ENCODE measurements around the gene PYGM. TPM values are rescaled to one million over a fixed set of nuclear protein-coding genes. Genes with fewer than 3 reads are reported as not detected.

PYGM gene
- total RNA-seq, 2 experiments from 2014 or later: 2.2 TPM

DNA sequence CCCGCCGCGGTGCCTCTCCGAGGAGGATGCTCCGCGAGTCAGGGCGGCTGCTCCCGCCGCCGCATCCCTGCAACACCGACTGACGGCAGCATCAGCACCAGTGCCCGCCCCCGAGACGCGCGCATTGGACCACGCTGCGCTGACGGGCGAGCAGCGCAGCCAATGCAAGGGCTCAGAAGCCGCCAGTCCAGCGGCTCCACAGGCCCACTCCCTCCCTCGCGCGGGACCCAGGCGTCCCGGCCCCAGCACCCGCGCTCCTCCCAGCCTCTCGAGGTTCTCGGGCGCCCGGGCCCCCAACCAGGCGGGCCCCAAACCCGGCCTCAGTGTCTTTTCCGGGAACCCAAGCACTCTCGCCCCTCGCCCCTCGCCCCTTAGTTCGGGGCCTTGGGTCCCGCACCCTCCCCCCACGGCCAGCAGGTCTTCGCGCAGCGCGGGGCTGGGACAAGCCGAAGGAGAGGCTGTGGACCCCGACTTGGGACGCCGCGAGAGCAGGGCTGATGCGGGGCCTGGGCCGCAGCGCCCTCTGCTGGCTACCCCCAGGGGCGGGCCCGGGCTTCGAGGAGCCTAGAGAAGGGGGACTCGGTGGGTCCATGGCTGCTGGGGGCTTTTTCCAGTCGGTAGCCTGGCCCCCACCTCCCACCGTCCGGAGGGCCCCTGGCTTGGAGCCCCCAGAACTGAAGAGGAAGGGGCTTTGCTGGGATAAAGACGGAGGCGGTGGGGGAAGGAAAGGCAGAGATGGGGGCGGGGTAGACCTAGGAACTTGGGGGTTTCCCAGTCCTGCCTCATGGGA is 36.5 kb downstream of the PYGM start, which contains the start of gene NRXN2:
NRXN2 (minus strand) TSS at position 81 of the 790 bp plus-strand sequence. CDS start 9,498 bp downstream, outside the sequence.
- Histone ChIP-seq H2AFZ (ENCODE audit: low read length) (peak within 1 kb of the TSS; percentile 77), H3K79me2 (ENCODE audit: insufficient read depth, low read depth, low read length) (no peaks in the 10 kb centered on the region), H3K27ac (ENCODE audit: low read depth, low read length, poor library complexity, severe bottlenecking) (peak within 1 kb of the TSS; percentile 43), H3K9me2 (ENCODE audit: insufficient read depth, low read length) (no peaks in the 10 kb centered on the region), H3K4me2 (ENCODE audit: low read length) (peak within 1 kb of the TSS; percentile 92), H3K9me3 (ENCODE audit: low read length) (no peaks in the 10 kb centered on the region), H3K4me1 (ENCODE audit: insufficient read depth, low read length, poor library complexity, severe bottlenecking) (peaks cover 18% of the 10 kb centered on the region), H3K36me3 (ENCODE audit: insufficient read depth, low read length) (peaks cover 7% of the 10 kb centered on the region; the same call in 1 of the 2 replicates), H3K4me3 (ENCODE audit: low read depth, low read length, poor library complexity, severe bottlenecking) (peak within 1 kb of the TSS; percentile 74), H4K20me1 (ENCODE audit: insufficient read depth, low read length) (no peaks in the 10 kb centered on the region)
- intact Hi-C loops (cut with micrococcal nuclease; ENCODE audit: unreplicated experiment): loop anchor here (1.0 kb wide), 2 partner anchors 35 to 72 kb away; no protein-coding TSS in a partner anchor
- DNase-seq (ENCODE audit: low spot score): peak; percentile 92
- ChIA-PET POLR2A (interaction anchor here (0.6 kb wide), 1 partner anchor 18 kb away, joined by 6 read pairs; no protein-coding TSS in a partner anchor), CTCF (ENCODE audit: unreplicated experiment) (no interaction called here)
- TF ChIP-seq EZH2phosphoT487 (IDR thresholded peaks at IDR 0.05; ENCODE audit: borderline replicate concordance, low read depth, low read length): no peak
- TF ChIP-seq, protein P1, sequence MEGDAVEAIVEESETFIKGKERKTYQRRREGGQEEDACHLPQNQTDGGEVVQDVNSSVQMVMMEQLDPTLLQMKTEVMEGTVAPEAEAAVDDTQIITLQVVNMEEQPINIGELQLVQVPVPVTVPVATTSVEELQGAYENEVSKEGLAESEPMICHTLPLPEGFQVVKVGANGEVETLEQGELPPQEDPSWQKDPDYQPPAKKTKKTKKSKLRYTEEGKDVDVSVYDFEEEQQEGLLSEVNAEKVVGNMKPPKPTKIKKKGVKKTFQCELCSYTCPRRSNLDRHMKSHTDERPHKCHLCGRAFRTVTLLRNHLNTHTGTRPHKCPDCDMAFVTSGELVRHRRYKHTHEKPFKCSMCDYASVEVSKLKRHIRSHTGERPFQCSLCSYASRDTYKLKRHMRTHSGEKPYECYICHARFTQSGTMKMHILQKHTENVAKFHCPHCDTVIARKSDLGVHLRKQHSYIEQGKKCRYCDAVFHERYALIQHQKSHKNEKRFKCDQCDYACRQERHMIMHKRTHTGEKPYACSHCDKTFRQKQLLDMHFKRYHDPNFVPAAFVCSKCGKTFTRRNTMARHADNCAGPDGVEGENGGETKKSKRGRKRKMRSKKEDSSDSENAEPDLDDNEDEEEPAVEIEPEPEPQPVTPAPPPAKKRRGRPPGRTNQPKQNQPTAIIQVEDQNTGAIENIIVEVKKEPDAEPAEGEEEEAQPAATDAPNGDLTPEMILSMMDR (conservative IDR thresholded peaks at IDR 0.05; ENCODE audit: low read length): peak; percentile 98
- BruUV-seq (replicated peaks): no TSS peak

DNA sequence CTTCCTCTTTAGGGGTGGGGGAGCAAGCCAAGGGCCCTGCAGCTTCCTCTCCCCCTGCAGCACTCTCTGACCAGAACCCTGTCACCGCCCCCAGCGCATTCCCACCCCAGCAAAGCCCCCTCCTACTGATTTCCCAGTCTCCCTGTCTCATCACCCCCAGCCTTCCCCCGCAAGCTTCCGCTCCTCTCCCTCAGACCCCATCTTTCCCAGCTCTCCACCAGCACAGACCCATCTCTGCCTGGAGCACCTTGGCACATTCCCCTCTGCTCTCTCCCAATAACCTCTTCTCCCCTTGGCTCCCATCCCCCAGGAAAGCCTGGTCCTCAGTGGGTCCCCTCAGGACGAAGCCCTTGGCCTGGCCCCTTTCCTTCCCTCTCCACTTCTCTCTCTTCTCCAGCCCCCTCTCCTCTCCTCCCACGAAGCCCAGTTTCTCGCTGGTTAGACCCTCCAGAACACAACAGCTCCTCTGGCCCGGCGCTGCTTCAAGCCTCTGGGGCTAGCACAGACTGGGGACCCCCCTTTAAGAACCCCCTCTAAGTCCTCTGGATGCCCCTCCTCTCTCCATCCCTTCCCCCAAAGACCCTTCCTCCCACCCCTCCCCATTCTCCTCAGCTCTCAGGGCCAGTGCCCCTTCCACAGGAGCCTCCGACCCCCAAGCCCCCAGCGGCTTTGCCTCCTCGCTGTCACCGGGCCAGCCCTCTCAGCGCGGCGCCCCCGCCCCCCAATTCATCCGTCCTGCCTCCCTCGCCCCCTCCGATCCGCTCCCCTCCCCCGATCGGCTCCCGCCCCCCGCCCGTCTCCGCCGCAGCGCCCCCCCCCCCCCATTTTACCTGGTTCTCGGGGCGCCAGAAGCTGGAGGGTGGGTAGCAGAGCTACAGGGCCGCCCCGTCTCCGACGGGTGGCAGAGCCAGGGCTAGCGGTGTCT is 37.4 kb downstream of the PYGM start:
- CTCF ChIA-PET (ENCODE audit: unreplicated experiment): interaction anchor here (0.6 kb wide), 1 partner anchor 418 kb away, joined by 5 read pairs; no protein-coding TSS in a partner anchor
- no peaks in the 10 kb centered on the region for H3K9me3 ChIP-seq (ENCODE audit: low read length)
- no peaks in the 10 kb centered on the region for H3K9me2 ChIP-seq (ENCODE audit: insufficient read depth, low read length)
- no peak for DNase-seq (ENCODE audit: low spot score)
- no TSS peak for BruUV-seq (replicated peaks)
- no peaks in the 10 kb centered on the region for H4K20me1 ChIP-seq (ENCODE audit: insufficient read depth, low read length)
- intact Hi-C loops (cut with micrococcal nuclease; ENCODE audit: unreplicated experiment): loop anchor here (1.0 kb wide), 2 partner anchors 34 to 71 kb away; no protein-coding TSS in a partner anchor
- peaks cover 18% of the 10 kb centered on the region for H3K4me1 ChIP-seq (ENCODE audit: insufficient read depth, low read length, poor library complexity, severe bottlenecking)
- no peak for TF ChIP-seq EZH2phosphoT487 (IDR thresholded peaks at IDR 0.05; ENCODE audit: borderline replicate concordance, low read depth, low read length)
- TF ChIP-seq, protein P1 (conservative IDR thresholded peaks at IDR 0.05; ENCODE audit: low read length): no peak
- no peak overlapping the region for H3K4me3 ChIP-seq (ENCODE audit: low read depth, low read length, poor library complexity, severe bottlenecking)
- no peak overlapping the region for H3K27ac ChIP-seq (ENCODE audit: low read depth, low read length, poor library complexity, severe bottlenecking)
- POLR2A ChIA-PET: interaction anchor here (0.6 to 0.9 kb wide), 2 partner anchors 17 to 23 kb away, joined by 3 to 6 read pairs; no protein-coding TSS in a partner anchor
- no peaks in the 10 kb centered on the region; the same call in 1 of the 2 replicates for H3K36me3 ChIP-seq (ENCODE audit: insufficient read depth, low read length)
- H2AFZ ChIP-seq (ENCODE audit: low read length): no peak overlapping the region
- no peaks in the 10 kb centered on the region for H3K79me2 ChIP-seq (ENCODE audit: insufficient read depth, low read depth, low read length)
- peak overlapping the region; percentile 41 for H3K4me2 ChIP-seq (ENCODE audit: low read length)

Data from OCI-LY7 (cell line).